H1 (cell line): ENCODE results near the gene PIGBOS1. TPM values are rescaled to one million over a fixed set of nuclear protein-coding genes. Genes with fewer than 3 reads are reported as not detected.

ENCODE experiments used
- CTCF ChIA-PET: fragments of 300-600 bp; sonication (Branson Sonifier 250); formaldehyde crosslinking; loops from one replicate; lab custom pipeline; 2021; ENCODE audit not compliant: partially characterized antibody; lab: Charles Lee
- POLR2A ChIA-PET: fragments of 300-600 bp; sonication (Branson Sonifier 250); formaldehyde crosslinking; loops from one replicate; lab custom pipeline; 2021; ENCODE audit warnings: inconsistent platforms; ENCODE audit not compliant: partially characterized antibody; lab: Charles Lee
- DNase-seq, 2 experiments: peaks; one replicate each; pipeline versions ENCODE4 v3.0.0 to v3.0.0-alpha.2; 2010 to 2022; ENCODE audit warnings: low spot score in 2 of 2, low read depth in 1 of 2, mixed read lengths in 1 of 2
- FAIRE-seq: peaks from 2 replicates; lab custom pipeline; 2011; peaks lifted over from hg19 to GRCh38; lab: Jason Lieb, UNC
- H2AFZ ChIP-seq: 2 replicates; pipeline ENCODE4 v1.8.1; 2012; ENCODE audit warnings: low read length, inconsistent platforms
- H2AK5ac ChIP-seq: 2 replicates; pipeline ENCODE4 v1.6.1; 2013; ENCODE audit warnings: low read depth, low read length
- H2BK120ac ChIP-seq: replicated peaks from 2 replicates; pipeline ENCODE3; 2013; ENCODE audit warnings: low read depth, low read length, inconsistent platforms
- H2BK12ac ChIP-seq: 2 replicates; pipeline ENCODE4 v1.6.1; 2013; ENCODE audit warnings: low read depth, low read length
- H2BK15ac ChIP-seq: 2 replicates; pipeline ENCODE4 v1.6.1; 2013; ENCODE audit warnings: low read length
- H2BK20ac ChIP-seq: 2 replicates; pipeline ENCODE4 v1.6.1; 2013; ENCODE audit warnings: low read length
- H2BK5ac ChIP-seq: 2 replicates; pipeline ENCODE4 v1.6.1; 2013; ENCODE audit warnings: low read depth, low read length
- H3K14ac ChIP-seq: 2 replicates; pipeline ENCODE4 v1.6.1; 2013; ENCODE audit warnings: inconsistent platforms; ENCODE audit not compliant: insufficient read length
- H3K18ac ChIP-seq: 2 replicates; pipeline ENCODE4 v1.6.1; 2013; ENCODE audit warnings: low read length; ENCODE audit errors: extremely low read depth
- H3K23ac ChIP-seq: 2 replicates; pipeline ENCODE4 v1.6.1; 2013; ENCODE audit warnings: inconsistent platforms; ENCODE audit not compliant: insufficient read length
- H3K23me2 ChIP-seq: 2 replicates; pipeline ENCODE4 v1.6.1; 2013; ENCODE audit warnings: low read depth, low read length
- H3K27ac ChIP-seq: 2 replicates; pipeline ENCODE4 v1.6.1; 2011; ENCODE audit warnings: low read depth, low read length, inconsistent platforms
- H3K27me3 ChIP-seq, 4 experiments: replicated peaks in 1 of 4; 1 replicate in 1 of 4; 2 replicates in 3 of 4; pipeline versions ENCODE4 v1.6.1 to v1.8.1; 2011 to 2013; ENCODE audit warnings: low read length in 3 of 4, mild to moderate bottlenecking in 3 of 4, inconsistent platforms in 2 of 4, mixed read lengths in 2 of 4, moderate library complexity in 1 of 4; ENCODE audit not compliant: control insufficient read depth in 3 of 4, insufficient read depth in 3 of 4; ENCODE audit errors: extremely low read depth in 1 of 4
- H3K36me3 ChIP-seq, 4 experiments: 2 replicates each; pipeline versions ENCODE4 v1.6.1 to v1.8.1; 2011 to 2013; ENCODE audit warnings: mild to moderate bottlenecking in 4 of 4, low read length in 3 of 4, moderate library complexity in 2 of 4, control low read depth in 1 of 4, inconsistent platforms in 1 of 4; ENCODE audit not compliant: insufficient read depth in 4 of 4, control insufficient read depth in 2 of 4
- H3K4ac ChIP-seq: replicated peaks from 2 replicates; pipeline ENCODE3; 2013; ENCODE audit warnings: low read length, low read depth, mixed read lengths, inconsistent platforms; ENCODE audit not compliant: insufficient read length
- H3K4me1 ChIP-seq, 4 experiments: replicated peaks in 1 of 4; 1 replicate in 1 of 4; 2 replicates in 3 of 4; pipeline versions ENCODE4 v1.6.1 to v1.8.1; 2011 to 2013; ENCODE audit warnings: low read length in 3 of 4, inconsistent platforms in 2 of 4, mixed read lengths in 1 of 4; ENCODE audit not compliant: insufficient read depth in 4 of 4, control insufficient read depth in 3 of 4
- H3K4me2 ChIP-seq, 2 experiments: 2 replicates each; pipeline versions ENCODE4 v1.6.1 to v1.8.1; 2011 to 2013; ENCODE audit warnings: low read depth in 2 of 2, low read length in 2 of 2, control low read depth in 1 of 2, inconsistent platforms in 1 of 2, mild to moderate bottlenecking in 1 of 2; ENCODE audit not compliant: insufficient read depth in 1 of 2
- H3K4me3 ChIP-seq, 4 experiments: fragments of 200-600, 300-600 bp in 1 of 4; sonication (generic), shearing (Covaris generic), sonication (Bioruptor Twin) in 1 of 4; 2 replicates each; pipeline versions ENCODE4 v1.5.1 to v1.8.1; 2011 to 2016; ENCODE audit warnings: low read length in 4 of 4, low read depth in 3 of 4, control low read depth in 2 of 4, inconsistent platforms in 2 of 4, mild to moderate bottlenecking in 2 of 4, mixed read lengths in 1 of 4, moderate library complexity in 1 of 4; ENCODE audit not compliant: insufficient read depth in 2 of 4; ENCODE audit errors: extremely low read depth in 1 of 4
- H3K56ac ChIP-seq: replicated peaks from 2 replicates; pipeline ENCODE3; 2013; ENCODE audit warnings: low read depth, mild to moderate bottlenecking, mixed read lengths, low read length, inconsistent platforms; ENCODE audit not compliant: insufficient read length
- H3K79me1 ChIP-seq: 2 replicates; pipeline ENCODE4 v1.6.1; 2013; ENCODE audit warnings: low read depth, low read length, control low read depth
- H3K79me2 ChIP-seq, 2 experiments: 2 replicates each; pipeline versions ENCODE4 v1.6.1 to v1.8.1; 2012 to 2013; ENCODE audit warnings: low read length in 2 of 2, mild to moderate bottlenecking in 2 of 2, inconsistent platforms in 1 of 2; ENCODE audit not compliant: insufficient read depth in 2 of 2, control insufficient read depth in 1 of 2
- H3K9ac ChIP-seq, 4 experiments: replicated peaks in 1 of 4; 1 replicate in 1 of 4; 2 replicates in 3 of 4; pipeline versions ENCODE4 v1.6.1 to v1.8.1; 2011 to 2013; ENCODE audit warnings: low read depth in 3 of 4, low read length in 3 of 4, control low read depth in 2 of 4, mild to moderate bottlenecking in 2 of 4, moderate library complexity in 2 of 4, inconsistent platforms in 1 of 4; ENCODE audit errors: extremely low read depth in 1 of 4
- H3K9me3 ChIP-seq, 2 experiments: 2 replicates each; pipeline versions ENCODE4 v1.6.1 to v1.8.1; 2012 to 2013; ENCODE audit warnings: mild to moderate bottlenecking in 2 of 2, moderate library complexity in 2 of 2, control low read depth in 1 of 2, inconsistent platforms in 1 of 2, low read depth in 1 of 2, low read length in 1 of 2, mixed read lengths in 1 of 2; ENCODE audit not compliant: insufficient read depth in 2 of 2
- H4K20me1 ChIP-seq, 2 experiments: replicated peaks in 1 of 2; 2 replicates each; pipeline versions ENCODE3 to v1.8.1; 2011 to 2013; ENCODE audit warnings: inconsistent platforms in 2 of 2, low read length in 2 of 2, mild to moderate bottlenecking in 1 of 2; ENCODE audit not compliant: insufficient read depth in 2 of 2, control insufficient read depth in 1 of 2
- H4K5ac ChIP-seq: 2 replicates; pipeline ENCODE4 v1.6.1; 2013; ENCODE audit warnings: low read length, low read depth, mixed read lengths, inconsistent platforms; ENCODE audit not compliant: insufficient read length
- H4K8ac ChIP-seq: 2 replicates; pipeline ENCODE4 v1.8.0; 2013; ENCODE audit warnings: mild to moderate bottlenecking, moderate library complexity, low read length, inconsistent platforms; ENCODE audit not compliant: insufficient read depth; ENCODE audit errors: extremely low read depth
- H4K91ac ChIP-seq: replicated peaks from 2 replicates; pipeline ENCODE3; 2013; ENCODE audit warnings: low read length, mixed read lengths, inconsistent platforms; ENCODE audit not compliant: insufficient read length
- BCL11A ChIP-seq, 2 experiments: IDR thresholded peaks; one replicate each; pipeline ENCODE4 v1.6.1; 2011; ENCODE audit warnings: low read depth in 2 of 2, low read length in 2 of 2, mild to moderate bottlenecking in 2 of 2
- EZH2 ChIP-seq: fragments of 200-600 bp; sonication (generic); IDR thresholded peaks from 2 replicates; pipeline ENCODE4 v1.7.1; 2012; ENCODE audit warnings: low read depth, mild to moderate bottlenecking, moderate library complexity, low read length, inconsistent platforms; ENCODE audit not compliant: severe bottlenecking
- JUN ChIP-seq: IDR thresholded peaks from 2 replicates; pipeline ENCODE4 v1.6.1; 2011; ENCODE audit warnings: low read depth, mild to moderate bottlenecking, improper control_type of control experiment, low read length
- TBP ChIP-seq: IDR thresholded peaks from 2 replicates; pipeline ENCODE4 v1.6.1; 2011; ENCODE audit warnings: low read depth, low read length, improper control_type of control experiment
- WGBS, 2 experiments: shearing (Covaris generic) in 1 of 2; methylation state at CpG; one replicate each; pipeline versions ENCODE4 v1.1.6 to v1.1.7; 2013 to 2015; ENCODE audit warnings: low lambda C conversion rate in 2 of 2, mixed read lengths in 2 of 2, inconsistent platforms in 1 of 2, low coverage in 1 of 2, missing lambda C conversion rate in 1 of 2; ENCODE audit not compliant: insufficient replicate concordance in 2 of 2, insufficient coverage in 1 of 2, insufficient read length in 1 of 2; ENCODE audit errors: extremely low coverage in 1 of 2, missing lambda C conversion rate in 1 of 2; 5-methylcytosine and 5-hydroxymethylcytosine counted together
- polyA plus RNA-seq, 7 experiments: library from polyadenylated mRNA; depleted of rRNA in 3 of 7; stranded (reverse) in 5 of 7; unstranded in 2 of 7; fragments of >200 nt in 5 of 7; fragments of 200-250 nt in 2 of 7; gene quantifications; 1 replicate in 5 of 7; 2 replicates in 1 of 7; 4 replicates in 1 of 7; pipeline versions ENCODE4 v1.2.1 to v1.2.3, GENCODE V29; 2011 to 2013; ENCODE audit warnings: missing spikeins in 2 of 7, mixed read lengths in 2 of 7
- total RNA-seq: library from RNA; stranded (reverse); fragmentation: NEBNext Ultra II Directional; extraction: Animal tissue kit (Norgen Biotek cat#: 25700); gene quantifications from 2 replicates; pipeline ENCODE4 v1.2.1, GENCODE V29; 2021

Gene PIGBOS1
- total and polyA plus RNA-seq, 2 of the 8 experiments (the other 6 are each of a cell fraction or from before 2014, with no cell fraction given), result 7.8 to 16.7 TPM

- Histone ChIP-seq H2BK20ac (no peak overlapping the region), H2BK120ac (no peak overlapping the region), H3K4ac (no peak overlapping the region), H3K27me3 (no peaks in the 10 kb centered on the region), H4K8ac (no peak overlapping the region), H2BK12ac (no peak overlapping the region), H3K79me1 (no peaks in the 10 kb centered on the region), H3K23me2 (peaks cover 2% of the 10 kb centered on the region; the same call in 1 of the 2 replicates), H4K20me1 (no peaks in the 10 kb centered on the region), H2AK5ac (no peak overlapping the region), H3K4me3 (no peak overlapping the region), H3K27ac (no peak overlapping the region), H3K18ac (no peak overlapping the region), H3K9me3 (no peaks in the 10 kb centered on the region), H3K56ac (no peak overlapping the region), H3K36me3 (no peaks in the 10 kb centered on the region), H4K5ac (no peak overlapping the region), H3K9ac (no peak overlapping the region), H3K4me1 (peaks cover 2 to 3% (median 3%) of the 10 kb centered on the region in 4 experiments; a peak in 3 of 7 replicates), H3K23ac (no peak overlapping the region), H3K14ac (no peak overlapping the region), H2BK15ac (no peak overlapping the region), H3K79me2 (peaks cover 0 to 3% of the 10 kb centered on the region in 2 experiments; a peak in 1 of 4 replicates), H4K91ac (no peak overlapping the region), H2AFZ (no peak overlapping the region), H3K4me2 (no peak overlapping the region), H2BK5ac (no peak overlapping the region)
- WGBS, 2 experiments, result 81% methylated on average over 5 of the region's 5 CpGs; no CpG with 5 or more reads in 1 of the 2 experiments
- CTCF ChIA-PET, result interaction anchor here (1.4 kb wide), 1 partner anchor 113 kb away, joined by 4 read pairs; no protein-coding TSS in a partner anchor
- no peak for DNase-seq
- TF ChIP-seq BCL11A (IDR thresholded peaks at IDR 0.05; ENCODE audit: low read depth in 2 of 2, low read length in 2 of 2), result no peak
- no peak for TF ChIP-seq EZH2
- TF ChIP-seq JUN, result no peak
- no peak for TF ChIP-seq TBP
- FAIRE-seq, result no peak
- POLR2A ChIA-PET, result no interaction called here
Observed at GRCh38 chr15:55322467-55322866, 3.5 kb upstream of the PIGBOS1 start.
